Ishikawa (cell line): ENCODE data around the gene MAP4K4.

ENCODE experiments used
- CREB1 ChIP-seq: IDR thresholded peaks from 2 replicates; pipeline ENCODE4 v1.6.1; 2012; ENCODE audit warnings: low read depth
- EP300 ChIP-seq: IDR thresholded peaks from 2 replicates; pipeline ENCODE4 v1.6.1; 2012; ENCODE audit warnings: borderline replicate concordance
- MAX ChIP-seq: IDR thresholded peaks from 2 replicates; pipeline ENCODE4 v1.6.1; 2012
- RAD21 ChIP-seq: IDR thresholded peaks from 2 replicates; pipeline ENCODE4 v1.6.1; 2012; ENCODE audit warnings: low read depth
- REST ChIP-seq: IDR thresholded peaks from 2 replicates; pipeline ENCODE4 v1.6.1; 2012; ENCODE audit warnings: low read depth, mild to moderate bottlenecking
- TAF1 ChIP-seq: IDR thresholded peaks from 2 replicates; pipeline ENCODE4 v1.6.1; 2012; ENCODE audit warnings: low read depth, mild to moderate bottlenecking
- TEAD4 ChIP-seq: IDR thresholded peaks from 2 replicates; pipeline ENCODE4 v1.6.1; 2012
- ZBTB7A ChIP-seq: IDR thresholded peaks from 2 replicates; pipeline ENCODE4 v1.6.1; 2012; ENCODE audit warnings: low read depth
- TF ChIP-seq, protein P1 (sequence below): IDR thresholded peaks from 2 replicates; pipeline ENCODE4 v1.6.1; 2012

- TF ChIP-seq MAX (no peak), CREB1 (no peak), RAD21 (no peak), TEAD4 (no peak), EP300 (no peak), TAF1 (no peak), ZBTB7A (no peak), REST (no peak)
- TF ChIP-seq, protein P1, sequence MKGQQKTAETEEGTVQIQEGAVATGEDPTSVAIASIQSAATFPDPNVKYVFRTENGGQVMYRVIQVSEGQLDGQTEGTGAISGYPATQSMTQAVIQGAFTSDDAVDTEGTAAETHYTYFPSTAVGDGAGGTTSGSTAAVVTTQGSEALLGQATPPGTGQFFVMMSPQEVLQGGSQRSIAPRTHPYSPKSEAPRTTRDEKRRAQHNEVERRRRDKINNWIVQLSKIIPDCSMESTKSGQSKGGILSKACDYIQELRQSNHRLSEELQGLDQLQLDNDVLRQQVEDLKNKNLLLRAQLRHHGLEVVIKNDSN: no peak
Measured at GRCh38 chr2:101676674-101677073, 20.8 kb upstream of the MAP4K4 start.
